ENCODE data around the gene MYRFL.
A peak's percentile ranks its signal among the peaks of the same experiment; 100 is the strongest.

MYRFL gene

DNA sequence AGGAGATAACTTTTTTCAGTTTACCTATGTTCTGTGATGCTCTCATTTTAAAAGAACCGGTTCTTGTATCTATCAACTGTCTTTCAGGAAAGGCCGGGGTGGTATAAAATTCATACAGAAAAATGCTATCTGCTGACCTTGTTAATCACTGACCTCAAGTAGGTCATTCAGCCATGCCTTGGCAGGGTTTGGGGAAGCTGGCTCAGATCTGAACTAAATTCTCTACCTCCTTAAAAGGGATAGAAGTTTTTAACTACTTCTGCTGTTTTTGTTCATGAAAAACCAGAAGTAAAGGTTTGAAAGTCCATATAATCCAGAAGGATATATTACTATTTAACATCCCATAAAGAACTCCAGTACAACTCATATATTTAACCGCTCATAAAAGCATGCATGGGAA, 10.1 kb downstream of the MYRFL start:
- no peaks in the 10 kb centered on the region for H3K79me2 ChIP-seq (ENCODE audit: low read length)
- no peak for TF ChIP-seq EZH2phosphoT487 (IDR thresholded peaks at IDR 0.05; ENCODE audit: low read depth)
- TF ChIP-seq, protein P1, sequence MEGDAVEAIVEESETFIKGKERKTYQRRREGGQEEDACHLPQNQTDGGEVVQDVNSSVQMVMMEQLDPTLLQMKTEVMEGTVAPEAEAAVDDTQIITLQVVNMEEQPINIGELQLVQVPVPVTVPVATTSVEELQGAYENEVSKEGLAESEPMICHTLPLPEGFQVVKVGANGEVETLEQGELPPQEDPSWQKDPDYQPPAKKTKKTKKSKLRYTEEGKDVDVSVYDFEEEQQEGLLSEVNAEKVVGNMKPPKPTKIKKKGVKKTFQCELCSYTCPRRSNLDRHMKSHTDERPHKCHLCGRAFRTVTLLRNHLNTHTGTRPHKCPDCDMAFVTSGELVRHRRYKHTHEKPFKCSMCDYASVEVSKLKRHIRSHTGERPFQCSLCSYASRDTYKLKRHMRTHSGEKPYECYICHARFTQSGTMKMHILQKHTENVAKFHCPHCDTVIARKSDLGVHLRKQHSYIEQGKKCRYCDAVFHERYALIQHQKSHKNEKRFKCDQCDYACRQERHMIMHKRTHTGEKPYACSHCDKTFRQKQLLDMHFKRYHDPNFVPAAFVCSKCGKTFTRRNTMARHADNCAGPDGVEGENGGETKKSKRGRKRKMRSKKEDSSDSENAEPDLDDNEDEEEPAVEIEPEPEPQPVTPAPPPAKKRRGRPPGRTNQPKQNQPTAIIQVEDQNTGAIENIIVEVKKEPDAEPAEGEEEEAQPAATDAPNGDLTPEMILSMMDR (IDR thresholded peaks at IDR 0.05; ENCODE audit: low read depth, low read length) = no peak
- H4K20me1 ChIP-seq (ENCODE audit: insufficient read depth, low read length) = no peaks in the 10 kb centered on the region
- H3K4me1 ChIP-seq (ENCODE audit: low read length) = peaks cover 10% of the 10 kb centered on the region
- no peak overlapping the region for H3K9ac ChIP-seq (ENCODE audit: low read length)
- no peak overlapping the region for H3K27ac ChIP-seq (ENCODE audit: low read length)
- no peaks in the 10 kb centered on the region for H3K27me3 ChIP-seq (ENCODE audit: low read depth, low read length)
- H3K4me3 ChIP-seq (ENCODE audit: low read length) = no peak overlapping the region
- peak overlapping the region; percentile 7; the same call in 1 of the 2 replicates for H3K4me2 ChIP-seq (ENCODE audit: low read length)
- H3K36me3 ChIP-seq (replicated peaks; ENCODE audit: low read depth, low read length) = no peaks in the 10 kb centered on the region
- H2AFZ ChIP-seq (ENCODE audit: low read depth, low read length) = no peak overlapping the region
- no peaks in the 10 kb centered on the region for H3K9me3 ChIP-seq (ENCODE audit: insufficient read depth, low read length)

DNA sequence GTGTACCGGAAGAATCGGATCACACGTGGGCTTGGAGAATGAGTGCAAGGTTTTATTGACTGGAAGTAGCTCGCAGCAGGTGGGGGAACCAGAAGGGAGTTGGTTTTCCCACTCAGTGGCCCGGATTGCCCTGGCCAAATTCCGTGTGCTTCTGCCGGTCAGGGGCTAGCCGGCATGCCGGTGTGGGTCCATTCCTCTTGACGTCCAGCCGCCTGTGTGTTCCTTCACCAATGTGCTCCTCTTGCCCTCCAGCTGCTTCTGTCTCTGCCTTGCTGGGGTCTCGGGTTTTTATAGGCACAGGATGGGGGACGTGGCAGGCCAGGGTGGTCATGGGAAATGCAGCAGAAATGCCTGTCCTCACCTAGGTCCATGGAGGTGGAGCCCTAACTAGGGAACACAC, 11.0 kb downstream of the MYRFL start:
- H3K36me3 ChIP-seq (replicated peaks; ENCODE audit: low read depth, low read length) = no peaks in the 10 kb centered on the region
- no peaks in the 10 kb centered on the region for H3K79me2 ChIP-seq (ENCODE audit: low read length)
- H4K20me1 ChIP-seq (ENCODE audit: insufficient read depth, low read length) = no peaks in the 10 kb centered on the region
- TF ChIP-seq EZH2phosphoT487 (IDR thresholded peaks at IDR 0.05; ENCODE audit: low read depth) = no peak
- TF ChIP-seq, protein P1 (IDR thresholded peaks at IDR 0.05; ENCODE audit: low read depth, low read length) = no peak
- no peaks in the 10 kb centered on the region for H3K27me3 ChIP-seq (ENCODE audit: low read depth, low read length)
- no peaks in the 10 kb centered on the region for H3K9me3 ChIP-seq (ENCODE audit: insufficient read depth, low read length)
- H3K27ac ChIP-seq (ENCODE audit: low read length) = no peak overlapping the region
- no peak overlapping the region for H2AFZ ChIP-seq (ENCODE audit: low read depth, low read length)
- H3K4me1 ChIP-seq (ENCODE audit: low read length) = peaks cover 14% of the 10 kb centered on the region
- H3K4me2 ChIP-seq (ENCODE audit: low read length) = no peak overlapping the region
- no peak overlapping the region for H3K4me3 ChIP-seq (ENCODE audit: low read length)
- no peak overlapping the region for H3K9ac ChIP-seq (ENCODE audit: low read length)

DNA sequence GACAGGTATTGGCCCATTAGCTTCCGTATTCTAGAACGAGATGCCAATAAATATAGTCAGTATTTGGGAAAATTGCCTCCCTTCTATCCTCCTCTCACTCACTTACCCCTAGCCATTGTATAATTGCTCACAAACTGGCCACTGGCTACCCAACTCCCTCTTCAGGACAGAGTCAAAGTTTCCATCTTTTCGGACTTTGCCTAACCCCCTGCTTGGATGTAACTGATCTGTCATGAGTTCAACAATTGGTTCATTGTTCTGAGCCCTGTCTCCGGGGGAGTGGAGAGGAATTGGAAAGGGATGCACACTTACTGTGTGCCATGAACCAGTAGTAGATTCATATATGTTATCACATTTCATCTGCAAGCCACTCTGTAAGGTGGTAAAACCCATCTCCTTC, 12.2 kb downstream of the MYRFL start:
- no peaks in the 10 kb centered on the region for H3K79me2 ChIP-seq (ENCODE audit: low read length)
- no peak for TF ChIP-seq EZH2phosphoT487 (IDR thresholded peaks at IDR 0.05; ENCODE audit: low read depth)
- TF ChIP-seq, protein P1 (IDR thresholded peaks at IDR 0.05; ENCODE audit: low read depth, low read length) = no peak
- H3K4me2 ChIP-seq (ENCODE audit: low read length) = no peak overlapping the region
- no peaks in the 10 kb centered on the region for H3K9me3 ChIP-seq (ENCODE audit: insufficient read depth, low read length)
- H3K27me3 ChIP-seq (ENCODE audit: low read depth, low read length) = no peaks in the 10 kb centered on the region
- no peak overlapping the region for H3K27ac ChIP-seq (ENCODE audit: low read length)
- H4K20me1 ChIP-seq (ENCODE audit: insufficient read depth, low read length) = no peaks in the 10 kb centered on the region
- peaks cover 14% of the 10 kb centered on the region for H3K4me1 ChIP-seq (ENCODE audit: low read length)
- H2AFZ ChIP-seq (ENCODE audit: low read depth, low read length) = no peak overlapping the region
- H3K9ac ChIP-seq (ENCODE audit: low read length) = no peak overlapping the region
- H3K36me3 ChIP-seq (replicated peaks; ENCODE audit: low read depth, low read length) = no peaks in the 10 kb centered on the region
- no peak overlapping the region for H3K4me3 ChIP-seq (ENCODE audit: low read length)

DNA sequence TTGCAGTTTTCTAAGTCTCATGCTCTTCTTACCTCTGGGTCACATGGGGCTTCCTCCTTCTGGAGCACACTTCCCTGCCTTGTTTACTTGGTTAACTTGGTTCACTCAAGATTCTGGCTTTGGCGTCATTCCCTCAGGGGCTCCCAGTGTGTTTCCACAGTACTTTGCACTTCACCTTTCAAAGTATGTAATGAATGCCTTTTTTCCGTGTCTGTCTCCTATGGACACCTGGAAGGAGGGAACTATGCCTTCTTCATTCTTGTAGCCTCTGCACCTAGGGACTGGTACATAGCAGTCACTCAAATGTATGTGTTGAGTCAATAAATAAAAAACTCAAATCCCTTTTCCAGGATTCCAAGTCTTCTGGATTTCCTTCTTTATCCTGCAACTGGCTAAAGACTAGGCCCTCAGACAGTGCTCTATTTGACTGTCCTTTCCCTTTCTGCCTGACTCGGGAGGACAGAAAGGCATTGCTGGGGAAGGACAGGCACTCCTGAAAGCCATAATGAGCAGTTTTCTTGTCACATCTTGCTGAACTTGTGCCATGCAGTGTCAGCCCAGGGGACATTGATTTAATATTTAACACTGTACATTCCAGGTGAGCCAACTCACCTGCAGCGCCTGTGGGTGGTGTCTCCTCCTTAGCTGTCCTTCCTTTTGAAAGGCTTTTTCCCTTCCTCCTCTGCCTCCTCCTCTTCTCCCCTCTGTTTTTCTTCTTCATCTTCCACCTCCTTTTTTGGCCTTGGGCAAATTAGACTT, 12.8 kb downstream of the MYRFL start:
- H3K9ac ChIP-seq (ENCODE audit: low read length) = no peak overlapping the region
- no peaks in the 10 kb centered on the region for H4K20me1 ChIP-seq (ENCODE audit: insufficient read depth, low read length)
- H3K9me3 ChIP-seq (ENCODE audit: insufficient read depth, low read length) = no peaks in the 10 kb centered on the region
- H2AFZ ChIP-seq (ENCODE audit: low read depth, low read length) = no peak overlapping the region
- H3K27ac ChIP-seq (ENCODE audit: low read length) = no peak overlapping the region
- TF ChIP-seq, protein P1 (IDR thresholded peaks at IDR 0.05; ENCODE audit: low read depth, low read length) = no peak
- no peak for TF ChIP-seq EZH2phosphoT487 (IDR thresholded peaks at IDR 0.05; ENCODE audit: low read depth)
- peaks cover 14% of the 10 kb centered on the region for H3K4me1 ChIP-seq (ENCODE audit: low read length)
- no peaks in the 10 kb centered on the region for H3K36me3 ChIP-seq (replicated peaks; ENCODE audit: low read depth, low read length)
- no peak overlapping the region for H3K4me3 ChIP-seq (ENCODE audit: low read length)
- H3K79me2 ChIP-seq (ENCODE audit: low read length) = no peaks in the 10 kb centered on the region
- no peaks in the 10 kb centered on the region for H3K27me3 ChIP-seq (ENCODE audit: low read depth, low read length)
- H3K4me2 ChIP-seq (ENCODE audit: low read length) = no peak overlapping the region

Data from OCI-LY3 (cell line).